HG03342 (cell line): ENCODE results near the gene WT1.

ENCODE experiments used
- ATAC-seq: cut with Tn5 transposase; IDR thresholded peaks from one replicate; pipeline ENCODE4 v1.9.1; 2021; ENCODE audit warnings: mild to moderate bottlenecking, moderate library complexity; ENCODE audit not compliant: unreplicated experiment

The WT1 gene

DNA sequence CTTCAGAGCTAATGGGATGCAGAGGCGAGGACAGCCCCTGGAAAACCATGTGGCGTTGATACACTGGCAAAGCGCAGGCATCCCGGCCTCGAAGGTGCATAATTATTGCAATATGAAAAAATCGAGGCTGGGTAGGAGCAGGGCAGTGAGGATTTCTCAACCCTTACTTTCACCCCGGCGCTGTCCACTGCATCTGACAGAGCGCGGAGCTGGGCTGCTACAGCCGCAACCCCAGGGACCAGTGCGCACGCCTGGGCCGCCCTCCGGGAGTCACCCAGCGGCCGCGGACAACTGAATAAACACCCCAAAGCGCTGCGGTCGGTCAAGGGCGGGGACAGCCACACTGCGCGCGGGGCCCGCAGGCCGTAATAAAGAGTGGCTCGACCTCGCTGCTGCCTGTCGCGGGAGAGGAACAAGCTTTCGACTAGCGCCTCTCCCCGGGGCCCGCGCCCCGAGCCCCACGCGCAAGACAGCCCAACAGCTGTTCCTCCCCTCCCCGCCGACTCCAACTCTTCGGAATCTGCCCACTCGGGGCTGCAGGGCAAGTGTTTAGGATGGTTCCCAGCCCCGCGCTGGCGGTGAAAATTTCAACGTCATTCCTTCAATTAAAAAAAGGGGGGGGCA, 3.6 kb upstream of the WT1 start:
- ATAC-seq, result no peak

DNA sequence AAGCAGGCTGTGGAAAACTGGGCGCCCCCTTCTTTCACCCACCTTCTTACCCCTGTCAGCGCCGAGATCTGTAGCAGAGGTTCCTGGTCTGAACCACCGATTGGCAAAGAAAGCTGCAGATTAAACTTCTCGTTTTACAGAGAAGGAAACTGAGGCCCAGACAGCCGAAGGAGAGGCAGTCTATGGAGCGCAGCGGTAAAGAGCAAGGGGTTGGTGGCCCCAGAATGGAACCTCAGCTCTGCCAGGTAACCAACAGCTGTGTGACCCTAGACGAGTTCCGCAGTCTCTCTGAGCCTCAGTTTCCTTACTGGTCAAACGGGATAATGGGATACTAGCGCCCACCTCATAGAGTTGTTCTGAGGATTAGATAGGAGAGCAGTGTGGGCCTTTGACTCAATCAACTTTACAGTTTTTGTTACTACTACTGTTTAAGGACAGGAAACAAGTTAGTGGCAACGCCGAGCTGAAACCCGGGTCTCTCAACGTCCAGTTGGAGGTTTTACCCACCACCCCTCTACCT, 3.1 kb upstream of the WT1 start:
- no peak for ATAC-seq

DNA sequence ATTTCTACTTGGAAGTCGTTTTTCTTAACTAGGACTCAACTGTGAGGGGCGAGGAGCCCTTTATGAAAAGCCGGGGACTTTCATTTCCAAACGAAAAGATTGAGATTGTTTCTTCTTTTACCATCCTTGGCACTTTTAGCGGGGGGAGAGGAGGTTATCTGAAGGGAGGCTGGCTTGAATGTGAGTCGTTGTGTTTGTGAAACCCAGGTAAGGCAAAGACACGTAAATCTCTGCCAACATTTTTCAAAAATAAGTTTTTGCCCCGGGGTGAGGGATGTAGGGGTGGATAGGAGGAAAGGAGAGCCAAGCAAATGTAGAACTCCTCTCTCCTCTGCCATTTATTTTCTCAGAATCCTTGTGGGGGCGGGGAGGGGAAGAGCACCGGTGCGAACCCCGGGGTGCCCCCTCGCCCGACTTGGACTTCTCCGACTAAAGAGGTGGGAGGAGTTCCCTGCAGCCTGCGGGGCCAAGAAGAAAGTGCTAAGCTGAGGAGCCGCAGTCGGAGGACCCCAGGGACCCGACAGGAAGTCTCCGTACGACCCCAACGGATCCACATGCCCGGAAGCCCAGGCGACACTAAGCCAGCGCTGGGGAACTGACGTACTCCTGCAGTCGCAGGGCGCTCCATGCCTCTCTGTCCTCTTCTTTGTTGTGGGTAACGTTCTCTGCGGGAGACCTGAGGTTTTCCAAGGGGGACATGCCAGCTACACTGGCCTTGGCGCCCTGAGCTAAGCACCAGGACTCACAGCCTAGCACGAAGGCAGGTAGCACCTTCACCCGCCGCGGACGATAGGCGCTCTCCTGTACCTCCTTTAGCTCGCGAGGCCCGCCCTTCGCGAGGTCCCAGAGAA, 2.4 kb upstream of the WT1 start:
- no peak for ATAC-seq

DNA sequence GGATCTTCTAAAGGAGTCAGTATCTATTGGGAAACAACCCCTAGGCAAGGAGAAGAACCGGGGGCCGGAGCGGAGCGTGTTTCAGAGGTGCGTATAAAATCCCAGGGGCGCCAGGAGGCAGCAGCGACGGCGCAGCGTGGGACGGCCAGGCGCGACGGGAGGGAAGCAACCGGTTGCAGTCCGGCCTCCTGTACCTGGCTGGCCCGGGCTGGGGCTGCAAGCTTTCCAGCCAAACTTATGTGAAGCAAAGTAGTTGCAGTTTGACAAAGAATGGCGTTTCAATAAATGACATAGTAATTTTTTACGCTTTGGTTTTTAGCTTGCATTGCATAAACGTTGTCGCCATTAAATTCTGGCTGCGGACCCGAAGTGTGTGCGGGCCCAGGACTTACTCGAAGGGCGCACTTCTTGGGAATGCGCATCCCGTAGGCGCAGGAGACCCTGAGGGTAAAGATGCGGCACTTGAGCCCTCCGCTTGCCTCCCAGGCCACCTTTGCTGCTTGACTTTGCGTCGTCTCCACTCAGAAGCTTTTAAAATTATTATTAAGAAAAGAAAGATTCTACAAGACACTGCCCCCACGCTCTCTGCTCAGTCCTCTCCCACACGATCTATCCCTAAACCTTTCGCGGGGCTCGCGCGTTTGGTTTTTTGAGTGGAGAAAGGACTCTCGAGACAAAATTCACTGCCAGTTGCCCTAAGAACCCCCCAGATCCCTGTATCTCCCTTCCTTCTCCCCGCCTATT, 1.6 kb upstream of the WT1 start:
- ATAC-seq, result no peak

DNA sequence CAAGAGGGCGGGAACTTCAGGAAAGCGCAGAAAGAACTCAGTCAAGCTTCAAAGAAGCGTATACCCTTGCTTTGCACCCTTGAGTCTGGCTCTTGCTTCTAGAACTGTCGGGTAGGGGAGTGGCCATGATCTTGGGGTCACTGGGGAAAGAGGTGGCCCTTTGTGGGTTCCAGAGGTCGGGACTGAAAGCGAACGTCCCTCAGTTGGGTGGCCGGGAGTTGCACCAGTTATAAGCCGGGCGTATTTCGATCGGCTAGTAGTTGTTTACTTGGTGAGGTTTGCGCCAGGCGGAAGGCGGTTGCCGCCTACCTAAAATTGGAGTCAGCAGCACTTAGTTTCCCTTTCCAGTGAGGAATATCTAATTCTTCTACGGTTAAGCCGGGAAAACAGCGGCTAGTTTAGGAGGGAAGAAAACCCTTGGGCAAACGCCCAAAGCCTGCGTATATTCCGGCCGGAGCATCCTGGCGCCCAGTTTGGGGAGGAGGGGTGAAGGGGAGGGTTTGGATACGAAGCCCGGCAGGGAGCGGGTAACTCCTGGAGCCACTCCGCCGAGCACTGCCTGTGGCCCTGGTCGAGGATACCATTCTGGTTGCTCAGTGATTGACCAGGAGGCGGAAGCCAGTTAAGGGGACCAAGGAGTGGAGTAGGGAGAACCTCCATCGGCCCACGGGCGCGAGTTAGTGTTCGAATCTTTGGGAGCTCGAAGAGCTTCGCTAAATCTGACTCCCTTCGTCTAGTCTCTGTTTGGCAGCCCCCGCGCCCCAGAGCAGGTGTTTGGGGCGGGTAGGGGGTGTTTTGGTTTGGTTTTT, 807 bp upstream of the WT1 start:
- no peak for ATAC-seq

DNA sequence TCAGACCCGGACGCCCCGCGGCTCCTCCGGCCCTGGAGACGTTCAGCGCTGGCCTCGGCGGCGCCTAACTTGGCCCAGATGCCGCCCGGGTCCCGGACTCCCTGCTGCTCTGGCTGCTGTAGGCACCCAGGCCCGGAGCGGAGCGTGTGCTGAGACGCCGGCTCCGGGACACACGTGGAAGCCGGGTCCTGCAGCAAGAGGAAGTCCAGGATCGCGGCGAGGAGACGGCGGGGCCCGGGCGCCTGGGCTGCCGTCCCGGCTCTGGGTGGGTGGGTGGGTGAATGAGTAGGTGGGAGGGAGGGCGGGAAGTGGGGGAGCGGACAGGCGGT, 223 bp downstream of the WT1 start:
- no peak for ATAC-seq

DNA sequence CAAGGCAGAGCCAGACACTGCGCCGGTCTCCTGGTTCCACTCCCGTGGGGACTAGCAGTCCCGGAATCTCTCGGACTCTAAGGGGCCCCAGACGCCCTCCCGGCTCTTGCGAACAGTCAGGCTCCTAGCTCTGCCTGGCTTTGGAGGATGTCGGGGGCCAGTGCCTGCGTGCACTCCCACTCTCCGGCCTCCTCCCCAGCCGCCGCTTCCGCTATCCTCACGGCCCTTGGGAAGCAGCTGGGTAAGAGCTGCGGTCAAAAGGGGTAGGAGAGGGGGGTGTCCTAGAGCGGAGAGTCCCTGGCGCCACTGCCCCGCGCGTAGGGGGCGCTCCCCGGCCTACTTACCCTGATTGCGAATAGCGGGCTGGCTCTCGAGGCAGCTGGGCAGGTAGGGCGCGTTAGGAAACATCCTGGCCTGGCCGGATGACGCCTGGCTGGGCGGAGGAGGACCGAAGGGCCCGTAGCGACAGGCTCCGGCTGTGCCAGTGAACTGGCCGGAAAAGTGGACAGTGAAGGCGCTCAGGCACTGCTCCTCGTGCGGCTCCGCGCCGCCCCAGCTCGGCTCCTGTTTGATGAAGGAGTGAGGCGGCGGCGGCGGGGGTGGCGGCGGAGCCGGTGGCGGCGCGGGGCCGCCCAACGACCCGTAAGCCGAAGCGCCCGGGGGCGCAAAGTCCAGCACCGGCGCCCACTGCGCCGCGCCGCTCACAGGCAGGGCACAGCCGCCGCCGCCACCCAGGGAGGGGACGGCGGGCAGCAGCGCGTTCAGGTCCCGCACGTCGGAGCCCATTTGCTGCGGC, 785 bp downstream of the WT1 start:
- no peak for ATAC-seq

DNA sequence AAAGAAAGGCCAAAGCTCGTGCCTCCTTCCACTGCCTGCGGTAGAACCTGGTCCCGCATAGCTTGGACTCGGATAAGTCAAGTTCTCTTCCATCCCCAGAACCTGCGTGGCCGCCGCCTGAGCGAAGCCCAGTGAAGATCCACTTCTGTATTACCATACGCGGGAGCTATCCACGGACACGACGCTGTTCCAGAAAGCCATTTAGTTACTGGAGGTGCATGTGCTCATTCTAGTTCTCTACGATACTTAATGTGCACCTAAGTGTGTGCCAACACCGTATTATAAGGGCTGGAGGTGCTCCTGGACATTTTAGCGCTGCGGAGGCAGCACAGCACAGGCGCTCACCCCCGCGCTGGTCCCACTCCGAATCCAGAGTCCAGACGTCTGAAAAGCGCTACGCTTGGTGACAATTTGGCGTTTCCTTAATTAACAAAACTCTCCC, 1.4 kb downstream of the WT1 start:
- no peak for ATAC-seq

DNA sequence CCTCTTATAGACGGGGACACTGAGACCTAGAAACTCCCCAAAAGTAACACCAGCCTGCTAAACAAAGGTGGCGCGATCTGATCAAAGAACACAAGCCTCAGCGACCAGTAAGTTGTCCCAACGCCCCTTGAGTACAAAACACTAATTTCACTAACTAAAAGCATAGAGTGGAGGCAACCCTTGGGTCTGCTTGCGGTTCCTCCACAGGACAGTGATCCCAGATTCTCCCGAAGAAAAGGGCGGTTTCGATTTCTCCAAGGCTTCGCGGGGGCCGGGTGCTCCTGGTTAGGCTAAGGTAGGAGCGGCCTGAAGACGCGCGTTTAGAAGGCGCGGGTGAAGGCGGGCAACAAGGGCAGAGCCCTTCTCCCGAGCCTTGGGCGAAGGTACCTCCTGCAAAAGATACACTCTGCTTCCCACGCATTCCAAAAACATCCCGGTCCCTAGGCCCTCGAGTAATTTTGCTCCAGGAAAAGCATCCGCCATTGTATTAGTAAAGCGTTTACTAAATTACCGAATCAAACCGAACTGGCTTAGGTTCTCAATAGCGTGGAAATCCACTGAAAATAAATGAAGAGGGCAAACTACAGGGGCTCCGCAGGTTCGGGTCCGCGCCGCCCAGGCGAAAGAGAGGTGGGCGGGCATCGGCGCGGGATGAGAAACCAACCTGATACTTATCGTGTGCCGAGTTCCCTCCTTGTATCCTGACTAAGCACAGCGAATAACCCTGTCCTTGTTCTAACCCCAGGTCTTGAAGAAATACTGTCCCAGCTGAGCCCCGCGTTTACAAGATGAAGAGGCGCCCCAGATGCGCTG, 2.0 kb downstream of the WT1 start:
- no peak for ATAC-seq

DNA sequence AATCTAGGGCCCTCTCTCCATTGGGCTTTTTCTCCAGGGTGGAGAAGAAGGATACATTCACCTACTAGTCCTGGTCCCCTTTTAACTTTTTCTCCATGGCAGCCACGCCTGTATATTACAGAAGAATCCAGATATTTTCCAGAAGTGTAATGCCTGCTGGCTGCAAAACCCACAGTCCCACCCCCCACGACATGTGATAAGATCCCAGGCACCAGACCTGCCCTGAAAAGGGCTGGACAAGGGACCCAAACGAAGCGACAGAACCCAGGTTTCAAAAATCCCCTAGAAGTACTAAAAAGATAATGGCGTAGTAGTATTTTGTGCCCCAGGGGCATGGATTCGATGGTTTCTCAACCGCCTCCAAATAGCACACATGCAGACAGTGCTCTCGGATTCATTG, 2.8 kb downstream of the WT1 start:
- ATAC-seq, result no peak

DNA sequence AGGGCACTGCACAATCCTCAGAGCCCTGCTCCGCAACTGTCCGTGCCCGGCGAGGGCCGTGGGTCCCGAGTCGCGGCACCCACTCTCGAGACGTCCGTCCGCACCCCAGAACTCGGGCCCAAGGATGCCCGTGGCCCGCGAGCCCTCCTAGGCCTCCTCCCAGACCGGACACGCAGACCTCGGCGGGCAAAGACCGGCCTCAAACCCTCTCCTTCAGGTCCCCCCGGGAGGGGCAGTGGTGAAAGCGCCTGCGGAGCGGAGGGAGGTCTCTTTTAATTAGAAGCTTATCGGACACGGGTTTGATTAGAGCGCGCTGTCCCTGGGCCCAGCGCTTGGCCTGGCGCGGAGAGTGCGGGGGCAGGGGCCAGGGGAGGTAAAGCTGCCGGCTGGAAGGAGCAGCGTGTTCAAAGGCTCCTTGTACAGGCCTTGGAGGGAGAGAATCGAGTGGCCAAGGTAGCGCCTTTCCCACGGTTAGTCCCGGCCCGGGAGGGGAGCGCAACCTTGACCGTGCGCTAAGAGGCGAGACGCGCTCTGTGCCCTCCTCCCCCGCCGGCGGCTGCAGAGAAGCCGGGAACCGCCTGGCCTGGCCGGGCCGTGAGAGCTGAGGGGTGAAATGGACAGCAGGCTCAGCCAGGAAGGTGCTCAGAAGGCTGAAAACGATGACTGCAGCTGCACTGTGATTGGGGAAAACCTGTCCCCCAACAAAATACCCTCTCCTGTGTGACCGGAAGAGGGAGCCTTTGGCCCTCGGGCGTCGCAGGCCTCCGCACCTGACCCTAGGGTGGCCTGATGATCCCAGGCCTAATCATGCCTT, 4.6 kb downstream of the WT1 start:
- ATAC-seq, result no peak

DNA sequence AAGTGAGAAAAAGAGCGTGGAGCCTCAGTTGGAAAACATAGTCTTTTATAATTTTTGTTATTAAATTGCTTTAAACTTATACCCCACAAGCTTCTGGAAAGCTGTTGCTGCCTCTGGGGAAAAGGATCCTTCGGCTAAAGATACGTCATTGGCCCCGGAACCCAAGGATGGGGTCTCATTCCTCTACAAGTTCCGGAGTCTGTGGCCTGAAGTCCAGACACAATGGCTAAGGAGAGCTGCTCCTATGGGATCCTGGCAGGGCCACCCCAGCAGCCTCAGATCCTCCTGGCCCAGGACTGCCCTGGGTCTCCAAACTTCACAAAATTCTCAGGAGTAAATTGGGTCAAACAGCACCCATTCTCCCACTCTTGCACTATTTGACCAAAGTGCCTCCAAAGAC, 5.9 kb downstream of the WT1 start:
- ATAC-seq, result no peak

DNA sequence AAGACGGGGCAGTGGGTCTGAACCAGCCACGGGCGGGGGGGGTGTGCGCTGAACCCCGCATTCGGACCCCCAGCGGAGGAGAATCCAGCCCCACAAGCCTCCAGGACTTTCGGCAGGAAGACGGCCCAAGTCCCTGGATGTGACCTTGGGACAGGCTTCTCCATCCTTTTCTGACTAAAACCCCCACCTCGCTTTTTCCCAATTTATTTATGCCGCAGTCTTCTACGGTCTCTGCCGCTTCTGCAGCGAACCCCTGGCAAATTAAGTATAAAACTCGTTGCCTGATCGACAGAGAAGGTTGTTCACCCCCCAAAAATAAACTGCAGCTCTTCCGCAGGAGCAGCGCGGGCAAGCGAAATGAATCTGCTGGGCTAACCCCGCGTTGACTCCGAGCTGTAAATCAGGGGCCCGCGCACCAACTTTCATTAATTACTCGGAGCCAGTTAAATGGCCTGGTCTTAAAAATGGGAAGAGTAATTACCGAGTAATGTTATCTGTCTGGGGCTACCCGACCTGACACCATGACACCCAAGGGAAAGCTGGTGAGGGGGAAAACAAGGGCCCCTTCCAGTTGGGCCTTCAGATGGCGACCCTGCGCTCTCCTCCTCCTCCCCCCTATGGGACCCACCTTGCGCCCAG, 6.6 kb downstream of the WT1 start:
- ATAC-seq, result no peak

DNA sequence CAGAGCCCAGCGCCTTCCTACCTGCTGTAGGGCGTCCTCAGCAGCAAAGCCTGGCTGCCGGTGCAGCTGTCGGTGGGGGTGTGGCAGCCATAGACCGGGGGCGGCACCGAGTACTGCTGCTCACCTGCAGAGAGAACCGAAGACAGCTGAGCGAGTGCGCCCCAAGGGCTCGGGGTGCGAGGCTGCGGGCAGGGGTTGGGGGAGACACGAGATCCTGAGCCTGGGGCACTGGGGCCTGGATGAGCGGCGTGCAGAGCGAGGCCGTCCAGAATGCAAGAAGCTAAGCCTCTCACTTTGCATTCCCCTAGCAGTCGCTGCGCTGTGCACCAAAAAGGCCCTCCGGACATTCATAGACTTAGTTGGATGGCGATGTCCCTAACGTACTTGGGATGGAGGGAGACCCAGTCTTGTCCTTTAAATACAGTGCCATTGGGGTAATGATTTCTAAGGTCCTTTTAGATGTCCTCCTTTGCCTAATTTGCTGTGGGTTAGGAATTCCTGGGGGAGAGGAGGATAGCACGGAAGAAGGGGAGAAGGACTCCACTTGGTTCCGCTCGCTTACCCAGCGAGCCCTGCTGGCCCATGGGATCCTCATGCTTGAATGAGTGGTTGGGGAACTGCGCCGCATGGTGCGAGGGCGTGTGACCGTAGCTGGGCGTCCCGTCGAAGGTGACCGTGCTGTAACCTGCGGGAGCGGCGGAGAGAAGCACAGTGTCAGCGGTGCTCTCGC, 7.2 kb downstream of the WT1 start:
- no peak for ATAC-seq

DNA sequence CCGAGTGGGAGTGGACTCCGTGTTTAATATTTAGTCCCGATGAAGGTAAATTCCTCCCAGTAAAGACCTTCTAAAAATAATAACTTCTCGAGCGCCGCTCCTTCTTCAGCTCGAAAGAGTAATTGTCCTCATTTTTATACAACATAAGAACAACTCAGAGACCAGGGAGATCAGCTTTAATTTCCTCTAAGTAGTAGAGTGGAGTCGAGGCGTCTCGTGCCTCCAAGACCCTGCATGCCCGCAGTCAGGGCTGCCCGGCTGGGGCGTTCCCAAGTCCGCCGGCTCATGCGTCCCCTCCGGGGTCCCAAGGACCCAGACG, 7.8 kb downstream of the WT1 start:
- no peak for ATAC-seq

DNA sequence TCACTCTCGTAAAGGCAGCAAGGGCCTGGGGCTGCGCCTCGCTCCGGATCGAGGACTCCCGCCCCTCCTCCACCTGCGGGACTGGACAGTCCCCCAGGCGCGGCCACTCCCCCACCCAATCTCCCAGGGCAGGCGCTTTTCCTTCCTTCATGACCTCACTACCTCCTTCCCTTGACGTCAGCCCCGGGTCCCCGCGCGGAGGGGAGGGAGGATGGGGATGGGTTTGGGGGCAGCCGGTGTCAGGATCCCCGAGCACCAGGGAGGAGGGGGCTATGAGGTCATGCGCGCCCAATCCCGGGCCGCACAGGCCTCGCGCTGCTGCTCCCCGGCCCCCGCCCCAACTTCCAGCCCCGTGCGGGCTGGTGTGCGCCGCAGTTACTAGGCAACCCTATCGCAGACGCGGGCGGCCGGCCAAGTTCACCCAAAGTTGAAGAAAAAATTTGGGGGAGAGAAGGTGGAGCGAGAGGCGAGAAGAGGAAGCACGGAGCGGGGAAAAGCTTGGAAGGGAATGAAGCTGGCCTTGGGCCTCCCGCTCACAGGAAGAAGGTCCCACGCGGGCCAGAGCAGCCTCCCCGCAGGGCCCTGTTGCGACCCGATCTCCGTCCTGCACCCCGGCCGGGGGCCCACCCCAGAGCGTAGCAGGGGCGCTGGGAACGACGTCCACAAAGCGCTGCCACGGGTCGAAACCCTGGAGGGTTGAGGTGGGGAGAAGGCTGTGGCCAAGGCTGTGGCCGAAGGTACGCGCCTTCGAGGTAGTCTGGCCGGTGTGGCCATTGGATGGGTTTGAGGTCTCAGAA, 8.3 kb downstream of the WT1 start:
- ATAC-seq, result no peak

DNA sequence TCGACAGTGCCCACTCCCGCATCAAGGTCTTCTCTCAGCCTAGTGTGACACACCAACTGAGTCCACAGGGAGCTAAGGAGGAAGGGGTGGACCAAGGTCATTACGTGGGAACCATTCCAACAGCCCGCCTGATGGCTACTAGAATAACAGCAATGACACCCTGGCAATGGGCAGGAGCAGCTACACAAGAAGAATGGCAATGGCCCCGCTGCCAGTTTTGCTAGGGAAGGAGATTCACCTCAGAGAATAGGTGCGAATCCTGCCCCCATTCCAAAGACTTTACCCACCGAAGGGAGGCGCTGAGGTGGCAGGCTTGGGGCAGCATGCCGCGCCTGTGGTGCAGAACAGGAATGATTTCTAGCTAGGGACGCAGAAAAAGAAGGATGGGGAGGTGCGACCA, 9.1 kb downstream of the WT1 start:
- ATAC-seq, result no peak
